COLO668 (cell line): ENCODE measurements around the gene TBC1D14.
"Not testable (repeated sequence)": the region's sequence is repeated elsewhere in the genome, so short reads cannot be mapped to it uniquely, and the experiment has no call there.

ENCODE experiments used
- DNase-seq: peaks from one replicate; lab custom pipeline; 2025; ENCODE audit not compliant: unreplicated experiment; lab: John Stamatoyannopoulos, UW

Gene TBC1D14

GRCh38 chr4:6890358-6890757, 19.3 kb upstream of the TBC1D14 start:
- DNase-seq, result no peak

GRCh38 chr4:6890971-6891370, 18.7 kb upstream of the TBC1D14 start:
- DNase-seq, result not testable (repeated sequence)

- DNase-seq, result no peak
These were observed 18.0 kb upstream of the TBC1D14 start for GRCh38 chr4:6891436-6892170.

GRCh38 chr4:6892190-6892908, 17.3 kb upstream of the TBC1D14 start:
- DNase-seq, result no peak

- DNase-seq, result no peak
These were observed 16.8 kb upstream of the TBC1D14 start for GRCh38 chr4:6892909-6893202.

GRCh38 chr4:6893449-6894085, 16.1 kb upstream of the TBC1D14 start:
- DNase-seq, result no peak

GRCh38 chr4:6894086-6894478, 15.5 kb upstream of the TBC1D14 start:
- DNase-seq, result no peak

- DNase-seq, result no peak
These were observed 14.8 kb upstream of the TBC1D14 start for GRCh38 chr4:6894528-6895498.

- no peak for DNase-seq
These were observed 13.6 kb upstream of the TBC1D14 start for GRCh38 chr4:6896035-6896434.

- DNase-seq, result no peak
These were observed 10.9 kb upstream of the TBC1D14 start for GRCh38 chr4:6898763-6899162.

GRCh38 chr4:6900181-6900812, 9.3 kb upstream of the TBC1D14 start:
- no peak for DNase-seq

GRCh38 chr4:6900956-6901355, 8.7 kb upstream of the TBC1D14 start:
- DNase-seq, result no peak

GRCh38 chr4:6901669-6902317, 7.8 kb upstream of the TBC1D14 start:
- DNase-seq, result no peak

GRCh38 chr4:6902318-6903042, 7.1 kb upstream of the TBC1D14 start:
- no peak for DNase-seq

- DNase-seq, result no peak
These were observed 3.8 kb upstream of the TBC1D14 start for GRCh38 chr4:6905516-6906445.

GRCh38 chr4:6906486-6906885, 3.1 kb upstream of the TBC1D14 start:
- DNase-seq, result not testable (repeated sequence)

GRCh38 chr4:6907658-6908191, 1.9 kb upstream of the TBC1D14 start:
- DNase-seq, result peak; percentile 70

- DNase-seq, result no peak
These were observed 1.1 kb upstream of the TBC1D14 start for GRCh38 chr4:6908432-6909112.
